Measurements from ENCODE around the gene TRAM2.

Gene TRAM2

DNA sequence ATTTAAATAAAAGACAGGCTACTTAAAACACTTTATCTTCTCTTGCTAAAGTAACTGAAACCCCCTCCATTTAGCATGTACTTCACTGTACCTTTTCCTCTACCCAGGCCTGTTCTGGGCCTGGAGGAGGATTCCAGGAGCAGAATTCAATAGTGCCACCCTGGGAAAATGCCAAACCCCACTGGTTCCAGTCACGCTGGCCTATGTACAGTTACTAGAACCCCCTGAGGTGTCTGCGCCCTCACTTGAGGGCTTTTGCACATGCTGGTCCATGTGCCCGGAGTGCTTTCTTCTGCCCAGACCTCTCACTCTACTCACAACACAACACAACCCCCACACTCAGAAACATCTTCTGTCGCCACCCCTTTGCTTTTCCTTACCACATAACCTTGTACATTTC lies 45.5 kb downstream of the TRAM2 start:
- no peak for TF ChIP-seq POLR2A (IDR thresholded peaks at IDR 0.05; ENCODE audit: low read depth, low read length)
- FAIRE-seq (no peak), DNase-seq (ENCODE audit: insufficient read length, low spot score) (no peak)

DNA sequence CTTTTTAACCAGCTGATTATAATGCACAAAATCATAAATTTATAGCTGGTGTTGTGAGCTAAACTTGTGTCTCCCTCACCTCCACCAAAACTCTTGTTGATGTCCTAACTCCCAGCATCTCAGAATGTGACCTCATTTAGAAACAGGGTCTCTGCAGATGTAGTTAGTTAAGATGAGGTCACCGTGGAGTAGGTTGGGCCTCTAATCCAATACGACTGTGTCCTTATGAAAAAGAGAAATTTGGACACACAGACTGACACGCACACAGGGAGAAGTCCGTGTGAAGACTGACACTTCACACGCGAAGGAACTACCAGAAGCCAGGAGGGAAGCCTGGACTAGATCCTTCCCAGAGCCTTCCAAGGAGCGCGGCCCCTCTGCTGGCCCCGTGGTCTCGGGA lies 46.5 kb downstream of the TRAM2 start:
- no peak for TF ChIP-seq POLR2A (IDR thresholded peaks at IDR 0.05; ENCODE audit: low read depth, low read length)
- DNase-seq (ENCODE audit: insufficient read length, low spot score) (no peak), FAIRE-seq (no peak)

DNA sequence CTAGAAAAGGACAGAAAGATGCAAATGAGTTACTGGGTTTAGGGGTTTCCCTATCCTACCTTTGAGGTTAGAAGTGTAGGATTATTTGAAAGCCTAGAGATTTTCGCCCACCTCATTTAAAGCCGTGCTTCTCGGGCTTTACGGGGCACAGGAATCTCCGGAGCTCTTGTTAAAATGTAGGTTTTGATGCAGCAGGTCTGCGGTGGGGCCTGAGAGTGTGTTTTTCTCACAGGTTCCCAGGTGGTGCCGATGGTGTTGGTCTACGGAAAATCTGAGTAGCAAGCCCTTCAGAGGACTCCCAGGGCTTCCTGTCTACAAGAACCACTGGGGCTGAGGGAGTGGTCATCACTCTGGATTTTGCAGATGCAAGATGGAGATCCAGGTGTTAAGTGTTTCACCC lies 47.5 kb downstream of the TRAM2 start:
- TF ChIP-seq POLR2A (IDR thresholded peaks at IDR 0.05; ENCODE audit: low read depth, low read length), result no peak
- FAIRE-seq (no peak), DNase-seq (ENCODE audit: insufficient read length, low spot score) (no peak)

- FAIRE-seq, result no peak
- TF ChIP-seq POLR2A (IDR thresholded peaks at IDR 0.05; ENCODE audit: low read depth, low read length), result no peak
Measured at GRCh38 chr6:52527436-52527835, 49.4 kb downstream of the TRAM2 start.

GRCh38 chr6:52526634-52527033 lies 50.2 kb downstream of the TRAM2 start:
- no peak for FAIRE-seq
- no peak for TF ChIP-seq POLR2A (IDR thresholded peaks at IDR 0.05; ENCODE audit: low read depth, low read length)
- DNase-seq (ENCODE audit: insufficient read length, low spot score), result no peak

More at GRCh38 chr6:52527436-52527835, 49.4 kb downstream of the TRAM2 start:
- DNase-seq (ENCODE audit: insufficient read length, low spot score), result no peak

DNA sequence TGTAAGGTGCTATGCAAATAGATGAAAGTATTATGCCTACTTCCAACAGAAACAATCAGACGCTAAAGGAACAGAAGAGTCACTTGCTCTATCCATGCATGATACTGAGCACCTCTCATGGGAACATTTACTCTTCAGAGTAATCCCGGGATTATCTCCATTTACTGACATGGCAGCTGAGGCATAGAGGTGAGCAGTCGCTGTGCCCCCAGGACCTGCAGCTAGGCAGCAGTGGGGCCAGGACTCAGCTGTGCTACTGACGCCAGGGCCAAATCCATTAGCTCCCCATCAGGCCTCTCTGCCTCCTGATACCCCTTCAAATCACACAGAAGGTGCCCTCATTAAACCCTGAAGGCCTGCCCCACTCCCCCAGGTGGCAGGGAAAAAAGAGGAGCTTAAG lies 51.9 kb downstream of the TRAM2 start:
- DNase-seq (ENCODE audit: insufficient read length, low spot score), result no peak
- FAIRE-seq, result no peak
- no peak for TF ChIP-seq POLR2A (IDR thresholded peaks at IDR 0.05; ENCODE audit: low read depth, low read length)

DNA sequence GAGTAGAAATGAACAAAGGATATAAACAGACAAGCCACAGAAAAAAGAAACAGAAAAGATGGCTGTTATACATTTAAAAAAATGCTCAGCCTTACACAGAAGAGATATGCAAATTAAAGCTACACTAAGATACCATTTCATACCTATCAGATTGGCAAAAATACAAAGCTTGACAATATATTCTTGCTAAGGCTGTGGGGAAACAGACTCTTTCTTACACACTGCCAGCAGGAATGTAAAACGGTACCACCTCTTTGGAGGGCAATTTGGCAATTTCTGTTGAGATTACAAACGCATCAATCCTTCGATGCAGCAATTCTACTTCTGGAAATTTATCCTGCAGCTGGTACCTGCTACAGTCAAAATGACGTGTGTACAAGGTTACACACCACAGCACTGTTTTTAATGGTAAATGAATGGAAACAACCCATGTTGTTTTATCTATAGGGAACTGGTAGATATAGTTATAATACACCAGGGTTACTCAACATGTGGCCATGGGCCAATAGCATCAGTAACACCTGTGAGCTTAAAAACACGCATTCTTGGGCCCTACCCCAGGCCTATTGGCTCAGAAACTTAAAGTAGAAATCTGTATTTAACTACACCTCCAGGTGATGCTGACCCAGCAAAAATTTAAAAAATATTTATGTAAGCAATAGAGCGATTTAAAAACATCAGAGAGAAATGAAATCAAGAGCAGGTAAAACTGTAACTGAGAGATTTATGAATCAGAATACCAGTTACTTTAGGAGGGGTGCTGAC lies 53.3 kb downstream of the TRAM2 start:
- DNase-seq (ENCODE audit: insufficient read length, low spot score), result no peak
- TF ChIP-seq POLR2A (IDR thresholded peaks at IDR 0.05; ENCODE audit: low read depth, low read length), result no peak
- no peak for FAIRE-seq

DNA sequence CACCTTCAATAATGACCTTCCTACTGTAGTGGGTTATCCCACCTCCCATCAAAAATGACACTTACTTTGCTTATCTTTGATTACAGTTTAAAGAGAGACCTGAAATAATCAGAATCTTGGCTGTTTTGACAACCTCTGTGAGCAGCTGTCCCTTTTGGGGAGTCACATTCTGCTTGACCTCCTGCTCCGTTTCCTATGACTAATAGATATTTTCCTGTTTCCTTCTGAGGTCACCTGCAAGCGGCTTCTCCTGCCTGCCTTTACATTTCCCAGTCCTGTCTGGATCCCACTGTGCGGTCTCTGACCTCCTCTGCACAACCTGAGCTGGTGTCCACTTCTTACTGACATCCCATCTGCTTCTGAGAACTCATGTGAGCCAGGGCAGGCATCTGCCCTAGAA lies 54.2 kb downstream of the TRAM2 start:
- no peak for DNase-seq (ENCODE audit: insufficient read length, low spot score)
- no peak for FAIRE-seq
- TF ChIP-seq POLR2A (IDR thresholded peaks at IDR 0.05; ENCODE audit: low read depth, low read length), result no peak

DNA sequence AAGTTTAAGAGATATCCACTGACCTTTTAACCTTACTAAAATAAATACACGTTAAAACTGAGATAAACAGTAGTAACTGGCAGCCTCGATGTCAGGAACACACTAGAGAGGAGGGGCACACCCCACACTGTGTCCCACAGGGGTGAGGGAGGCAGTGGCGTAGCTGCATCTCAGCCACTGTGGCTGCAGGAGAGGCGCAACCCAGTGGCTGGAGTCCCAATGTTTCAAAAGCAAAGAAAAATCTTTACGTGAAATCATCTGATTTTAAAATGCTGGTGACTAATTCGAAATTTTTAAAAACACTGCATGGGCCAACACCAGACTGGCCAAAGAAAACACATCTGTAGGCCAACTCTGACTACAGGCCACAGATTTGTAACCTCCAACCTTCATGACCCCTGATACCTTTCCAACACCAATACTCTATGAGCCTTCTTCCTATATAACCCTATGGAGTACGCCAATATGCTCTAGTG lies 54.7 kb downstream of the TRAM2 start:
- DNase-seq (ENCODE audit: insufficient read length, low spot score), result peak; percentile 60

GRCh38 chr6:52519618-52520017 lies 57.2 kb downstream of the TRAM2 start:
- no peak for TF ChIP-seq POLR2A (IDR thresholded peaks at IDR 0.05; ENCODE audit: low read depth, low read length)
- no peak for FAIRE-seq

More for the DNA sequence above, 54.7 kb downstream of the TRAM2 start:
- FAIRE-seq, result peak; percentile 48
- no peak for TF ChIP-seq POLR2A (IDR thresholded peaks at IDR 0.05; ENCODE audit: low read depth, low read length)

GRCh38 chr6:52518279-52518945 lies 58.4 kb downstream of the TRAM2 start:
- TF ChIP-seq POLR2A (IDR thresholded peaks at IDR 0.05; ENCODE audit: low read depth, low read length), result no peak
- FAIRE-seq (no peak), DNase-seq (ENCODE audit: insufficient read length, low spot score) (no peak)

More at GRCh38 chr6:52519618-52520017, 57.2 kb downstream of the TRAM2 start:
- DNase-seq (ENCODE audit: insufficient read length, low spot score), result no peak

- TF ChIP-seq POLR2A (IDR thresholded peaks at IDR 0.05; ENCODE audit: low read depth, low read length), result peak; percentile 56
- FAIRE-seq, result peak; percentile 81
- peak; percentile 87 for DNase-seq (ENCODE audit: insufficient read length, low spot score)
Measured at GRCh38 chr6:52517502-52518278, 59.2 kb downstream of the TRAM2 start.

DNA sequence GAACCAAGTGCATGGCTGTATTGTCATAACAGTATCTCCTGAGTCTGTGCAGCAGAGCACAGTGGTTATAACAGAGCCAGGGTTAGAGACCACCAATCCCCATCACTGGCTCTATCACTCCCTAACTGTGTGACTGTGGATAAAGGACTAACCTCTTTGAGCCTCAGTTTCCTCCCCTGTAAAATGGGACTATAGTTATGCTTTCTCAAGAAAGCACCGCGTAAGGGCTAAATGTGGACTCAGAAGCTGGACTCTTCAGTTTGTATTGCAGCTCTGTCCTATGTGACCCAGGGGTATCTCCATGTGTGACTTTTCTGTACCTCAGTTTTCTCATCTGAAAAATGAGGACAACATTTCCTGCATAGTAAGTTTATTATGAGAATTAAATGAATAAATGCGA lies 59.9 kb downstream of the TRAM2 start:
- TF ChIP-seq POLR2A (IDR thresholded peaks at IDR 0.05; ENCODE audit: low read depth, low read length), result no peak
- FAIRE-seq (no peak), DNase-seq (ENCODE audit: insufficient read length, low spot score) (no peak)

DNA sequence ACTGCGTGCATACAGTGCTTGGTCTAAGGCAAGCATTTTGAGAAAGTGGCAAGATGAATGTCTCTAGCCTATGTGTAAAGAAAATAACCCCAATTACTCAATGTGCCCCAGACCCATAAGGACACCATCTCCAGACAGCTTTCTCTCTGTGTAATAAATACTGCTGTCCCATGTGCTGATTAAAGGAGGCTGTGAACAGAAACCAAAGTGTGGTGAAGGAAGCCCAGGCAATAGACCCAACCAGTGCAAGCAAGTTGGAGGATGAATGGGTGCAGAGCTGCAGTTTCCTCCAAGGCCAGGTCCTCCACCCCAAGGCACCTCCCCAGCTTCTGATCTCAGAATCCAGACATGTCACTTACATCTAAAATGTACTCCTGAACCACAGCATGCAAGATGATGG lies 60.6 kb downstream of the TRAM2 start:
- TF ChIP-seq POLR2A (IDR thresholded peaks at IDR 0.05; ENCODE audit: low read depth, low read length), result no peak
- no peak for FAIRE-seq
- DNase-seq (ENCODE audit: insufficient read length, low spot score), result no peak

Data from H54 (cell line).